HG02798 (cell line): ENCODE results near the gene FBLN5.

ENCODE experiments used
- ATAC-seq: cut with Tn5 transposase; IDR thresholded peaks from one replicate; pipeline ENCODE4 v1.9.1; 2021; ENCODE audit warnings: mild to moderate bottlenecking; ENCODE audit not compliant: unreplicated experiment, poor library complexity

The FBLN5 gene

GRCh38 chr14:91946622-91947474 is 646 bp downstream of the FBLN5 start:
- ATAC-seq: no peak

- ATAC-seq: no peak
Measured at GRCh38 chr14:91945751-91946621, 1.5 kb downstream of the FBLN5 start.

GRCh38 chr14:91942946-91943345 is 4.5 kb downstream of the FBLN5 start:
- ATAC-seq: no peak

- ATAC-seq: no peak
Measured at GRCh38 chr14:91942128-91942527, 5.4 kb downstream of the FBLN5 start.

- ATAC-seq: no peak
Measured at GRCh38 chr14:91940209-91940608, 7.3 kb downstream of the FBLN5 start.

GRCh38 chr14:91935586-91935985 is 11.9 kb downstream of the FBLN5 start:
- no peak for ATAC-seq

GRCh38 chr14:91934554-91935285 is 12.8 kb downstream of the FBLN5 start:
- ATAC-seq: no peak

GRCh38 chr14:91931478-91932088 is 15.9 kb downstream of the FBLN5 start:
- no peak for ATAC-seq

GRCh38 chr14:91929700-91930099 is 17.8 kb downstream of the FBLN5 start:
- no peak for ATAC-seq

GRCh38 chr14:91927800-91928199 is 19.7 kb downstream of the FBLN5 start:
- no peak for ATAC-seq

GRCh38 chr14:91927191-91927590 is 20.3 kb downstream of the FBLN5 start:
- no peak for ATAC-seq

- ATAC-seq: no peak
Measured at GRCh38 chr14:91926131-91926890, 21.2 kb downstream of the FBLN5 start.

GRCh38 chr14:91925727-91926121 is 21.8 kb downstream of the FBLN5 start:
- no peak for ATAC-seq

- no peak for ATAC-seq
Measured at GRCh38 chr14:91925001-91925726, 22.3 kb downstream of the FBLN5 start.

GRCh38 chr14:91920526-91920925 is 27.0 kb downstream of the FBLN5 start:
- no peak for ATAC-seq

- ATAC-seq: no peak
Measured at GRCh38 chr14:91919814-91920213, 27.7 kb downstream of the FBLN5 start.

- no peak for ATAC-seq
Measured at GRCh38 chr14:91918186-91918883, 29.2 kb downstream of the FBLN5 start.

GRCh38 chr14:91912035-91912434 is 35.5 kb downstream of the FBLN5 start:
- ATAC-seq: no peak
